Lower lobe of right lung (tissue), 2 donors: ENCODE results near the gene MAP3K2. TPM values are rescaled to one million over a fixed set of nuclear protein-coding genes. Genes with fewer than 3 reads are reported as not detected.

ENCODE experiments used
- ATAC-seq, 2 donors: fragments of 200-7000 bp; cut with Tn5 transposase; one replicate each; pipeline ENCODE4 v1.9.1; 2020 to 2022; ENCODE audit warnings: mild to moderate bottlenecking in 2 of 2, moderate library complexity in 2 of 2
- DNase-seq: peaks from one replicate; pipeline ENCODE4 v3.0.0-alpha.2; 2020
- H3K27ac ChIP-seq: fragments of 200-600 bp; one replicate; pipeline ENCODE4 v1.8.0; 2022
- H3K27me3 ChIP-seq: fragments of 200-600 bp; one replicate; pipeline ENCODE4 v1.8.0; 2022; ENCODE audit warnings: low read depth
- H3K36me3 ChIP-seq: fragments of 200-600 bp; one replicate; pipeline ENCODE4 v1.8.0; 2022; ENCODE audit warnings: mild to moderate bottlenecking
- H3K4me1 ChIP-seq: fragments of 200-600 bp; one replicate; pipeline ENCODE4 v1.8.0; 2022
- H3K4me3 ChIP-seq: fragments of 200-600 bp; one replicate; pipeline ENCODE4 v1.8.0; 2022; ENCODE audit warnings: mild to moderate bottlenecking
- H3K9me3 ChIP-seq: fragments of 200-600 bp; one replicate; pipeline ENCODE4 v1.8.0; 2022
- CTCF ChIP-seq: fragments of 200-600 bp; IDR thresholded peaks from one replicate; pipeline ENCODE4 v1.8.0; 2022; ENCODE audit warnings: antibody characterized with exemption, mild to moderate bottlenecking
- intact Hi-C: fragments of 100-400 bp; cut with DNase I; formaldehyde crosslinking; loops from one replicate; pipeline ENCODE4 v1.11.0; 2022
- total RNA-seq: library from RNA; stranded (reverse); fragmentation: NEBNext Ultra II Directional; extraction: Animal tissue kit (Norgen Biotek cat#: 25700); gene quantifications from one replicate; pipeline ENCODE4 v1.2.1, GENCODE V29; 2021
- donor health status: DM: no; HTN: yes; CAD: no; lungs with severe emphysema.

Gene MAP3K2
- total RNA-seq, 1 donor from 2014 or later: 78.4 TPM

DNA sequence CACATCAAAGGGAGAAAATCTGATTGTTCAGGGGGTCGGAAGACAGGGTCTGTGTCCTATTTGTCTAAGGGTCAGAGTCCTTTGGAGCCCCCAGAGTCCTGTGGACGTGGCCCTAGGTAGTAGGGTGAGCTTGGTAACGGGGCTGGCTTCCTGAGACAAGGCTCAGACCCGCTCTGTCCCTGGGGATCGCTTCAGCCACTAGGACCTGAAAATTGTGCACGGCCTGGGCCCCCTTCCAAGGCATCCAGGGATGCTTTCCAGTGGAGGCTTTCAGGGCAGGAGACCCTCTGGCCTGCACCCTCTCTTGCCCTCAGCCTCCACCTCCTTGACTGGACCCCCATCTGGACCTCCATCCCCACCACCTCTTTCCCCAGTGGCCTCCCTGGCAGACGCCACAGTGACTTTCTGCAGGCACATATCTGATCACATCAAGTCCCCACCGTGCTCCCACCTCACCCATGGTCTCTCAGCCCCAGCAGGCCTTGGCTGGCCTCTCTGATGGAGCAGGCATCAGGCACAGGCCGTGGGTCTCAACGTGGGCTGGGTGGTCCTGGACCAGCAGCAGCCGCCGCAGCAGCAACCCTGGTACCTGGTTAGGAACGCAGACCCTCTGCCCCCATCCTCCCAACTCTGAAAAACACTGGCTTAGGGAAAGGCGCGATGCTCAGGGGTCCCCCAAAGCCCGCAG is 34.2 kb upstream of the MAP3K2 start:
- H3K9me3 ChIP-seq: no peaks in the 10 kb centered on the region
- peaks cover 17% of the 10 kb centered on the region for H3K4me1 ChIP-seq
- no peak for DNase-seq
- no peak overlapping the region for H3K4me3 ChIP-seq
- intact Hi-C loops: no loop called here
- TF ChIP-seq CTCF: no peak
- ATAC-seq: no peak
- peaks cover 44% of the 10 kb centered on the region for H3K27me3 ChIP-seq
- H3K27ac ChIP-seq: no peak overlapping the region
- H3K36me3 ChIP-seq: no peaks in the 10 kb centered on the region

DNA sequence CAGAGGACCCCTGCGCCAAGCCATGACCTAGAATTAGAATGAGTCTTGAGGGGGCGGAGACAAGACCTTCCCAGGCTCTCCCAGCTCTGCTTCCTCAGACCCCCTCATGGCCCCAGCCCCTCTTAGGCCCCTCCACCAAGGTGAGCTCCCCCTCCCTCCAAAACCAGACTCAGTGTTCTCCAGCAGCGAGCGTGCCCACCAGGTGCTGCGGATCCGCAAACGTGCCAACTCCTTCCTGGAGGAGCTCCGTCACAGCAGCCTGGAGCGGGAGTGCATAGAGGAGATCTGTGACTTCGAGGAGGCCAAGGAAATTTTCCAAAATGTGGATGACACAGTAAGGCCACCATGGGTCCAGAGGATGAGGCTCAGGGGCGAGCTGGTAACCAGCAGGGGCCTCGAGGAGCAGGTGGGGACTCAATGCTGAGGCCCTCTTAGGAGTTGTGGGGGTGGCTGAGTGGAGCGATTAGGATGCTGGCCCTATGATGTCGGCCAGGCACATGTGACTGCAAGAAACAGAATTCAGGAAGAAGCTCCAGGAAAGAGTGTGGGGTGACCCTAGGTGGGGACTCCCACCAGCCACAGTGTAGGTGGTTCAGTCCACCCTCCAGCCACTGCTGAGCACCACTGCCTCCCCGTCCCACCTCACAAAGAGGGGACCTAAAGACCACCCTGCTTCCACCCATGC is 33.5 kb upstream of the MAP3K2 start:
- intact Hi-C loops: no loop called here
- Histone ChIP-seq H3K27me3 (peaks cover 44% of the 10 kb centered on the region), H3K9me3 (no peaks in the 10 kb centered on the region), H3K27ac (no peak overlapping the region), H3K4me3 (no peak overlapping the region), H3K36me3 (no peaks in the 10 kb centered on the region), H3K4me1 (peaks cover 25% of the 10 kb centered on the region)
- no peak for ATAC-seq
- DNase-seq: no peak
- TF ChIP-seq CTCF: no peak

DNA sequence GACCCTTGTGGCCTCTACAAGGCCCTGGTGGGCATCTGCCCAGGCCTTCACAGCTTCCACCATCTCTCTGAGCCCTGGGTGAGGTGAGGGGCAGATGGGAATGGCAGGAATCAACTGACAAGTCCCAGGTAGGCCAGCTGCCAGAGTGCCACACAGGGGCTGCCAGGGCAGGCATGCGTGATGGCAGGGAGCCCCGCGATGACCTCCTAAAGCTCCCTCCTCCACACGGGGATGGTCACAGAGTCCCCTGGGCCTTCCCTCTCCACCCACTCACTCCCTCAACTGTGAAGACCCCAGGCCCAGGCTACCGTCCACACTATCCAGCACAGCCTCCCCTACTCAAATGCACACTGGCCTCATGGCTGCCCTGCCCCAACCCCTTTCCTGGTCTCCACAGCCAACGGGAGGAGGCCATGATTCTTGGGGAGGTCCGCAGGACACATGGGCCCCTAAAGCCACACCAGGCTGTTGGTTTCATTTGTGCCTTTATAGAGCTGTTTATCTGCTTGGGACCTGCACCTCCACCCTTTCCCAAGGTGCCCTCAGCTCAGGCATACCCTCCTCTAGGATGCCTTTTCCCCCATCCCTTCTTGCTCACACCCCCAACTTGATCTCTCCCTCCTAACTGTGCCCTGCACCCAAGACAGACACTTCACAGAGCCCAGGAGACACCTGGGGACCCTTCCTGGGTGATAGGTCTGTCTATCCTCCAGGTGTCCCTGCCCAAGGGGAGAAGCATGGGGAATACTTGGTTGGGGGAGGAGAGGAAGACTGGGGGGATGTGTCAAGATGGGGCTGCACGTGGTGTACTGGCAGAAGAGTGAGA is 32.5 kb upstream of the MAP3K2 start:
- intact Hi-C loops: no loop called here
- H3K27ac ChIP-seq: no peak overlapping the region
- H3K27me3 ChIP-seq: peaks cover 43% of the 10 kb centered on the region
- H3K4me3 ChIP-seq: no peak overlapping the region
- DNase-seq (no peak), ATAC-seq (no peak)
- TF ChIP-seq CTCF: no peak
- no peaks in the 10 kb centered on the region for H3K36me3 ChIP-seq
- H3K4me1 ChIP-seq: peaks cover 35% of the 10 kb centered on the region
- no peaks in the 10 kb centered on the region for H3K9me3 ChIP-seq

DNA sequence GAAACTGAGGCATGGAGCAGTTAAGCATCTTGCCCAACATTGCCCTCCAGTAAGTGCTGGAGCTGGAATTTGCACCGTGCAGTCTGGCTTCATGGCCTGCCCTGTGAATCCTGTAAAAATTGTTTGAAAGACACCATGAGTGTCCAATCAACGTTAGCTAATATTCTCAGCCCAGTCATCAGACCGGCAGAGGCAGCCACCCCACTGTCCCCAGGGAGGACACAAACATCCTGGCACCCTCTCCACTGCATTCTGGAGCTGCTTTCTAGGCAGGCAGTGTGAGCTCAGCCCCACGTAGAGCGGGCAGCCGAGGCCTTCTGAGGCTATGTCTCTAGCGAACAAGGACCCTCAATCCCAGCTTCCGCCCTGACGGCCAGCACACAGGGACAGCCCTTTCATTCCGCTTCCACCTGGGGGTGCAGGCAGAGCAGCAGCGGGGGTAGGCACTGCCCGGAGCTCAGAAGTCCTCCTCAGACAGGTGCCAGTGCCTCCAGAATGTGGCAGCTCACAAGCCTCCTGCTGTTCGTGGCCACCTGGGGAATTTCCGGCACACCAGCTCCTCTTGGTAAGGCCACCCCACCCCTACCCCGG is 31.8 kb upstream of the MAP3K2 start:
- no peak for ATAC-seq
- Histone ChIP-seq H3K9me3 (no peaks in the 10 kb centered on the region), H3K4me3 (no peak overlapping the region), H3K4me1 (peaks cover 38% of the 10 kb centered on the region), H3K27me3 (peaks cover 36% of the 10 kb centered on the region), H3K27ac (no peak overlapping the region), H3K36me3 (no peaks in the 10 kb centered on the region)
- intact Hi-C loops: no loop called here
- TF ChIP-seq CTCF: no peak
- DNase-seq: no peak

DNA sequence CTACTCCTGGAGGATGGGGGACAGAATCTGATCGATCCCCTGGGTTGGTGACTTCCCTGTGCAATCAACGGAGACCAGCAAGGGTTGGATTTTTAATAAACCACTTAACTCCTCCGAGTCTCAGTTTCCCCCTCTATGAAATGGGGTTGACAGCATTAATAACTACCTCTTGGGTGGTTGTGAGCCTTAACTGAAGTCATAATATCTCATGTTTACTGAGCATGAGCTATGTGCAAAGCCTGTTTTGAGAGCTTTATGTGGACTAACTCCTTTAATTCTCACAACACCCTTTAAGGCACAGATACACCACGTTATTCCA is 31.3 kb upstream of the MAP3K2 start:
- TF ChIP-seq CTCF: no peak
- Histone ChIP-seq H3K4me3 (no peak overlapping the region), H3K27ac (no peak overlapping the region), H3K27me3 (peaks cover 31% of the 10 kb centered on the region), H3K4me1 (peaks cover 38% of the 10 kb centered on the region), H3K9me3 (no peaks in the 10 kb centered on the region), H3K36me3 (no peaks in the 10 kb centered on the region)
- intact Hi-C loops: no loop called here
- ATAC-seq: no peak
- DNase-seq: no peak
